IMR-90 (cell line): ENCODE results near the gene NACC1. TPM values are rescaled to one million over a fixed set of nuclear protein-coding genes. Genes with fewer than 3 reads are reported as not detected.

ENCODE experiments used
- ATAC-seq: fragments of 200-7000 bp; cut with Tn5 transposase; 2 replicates; pipeline ENCODE4 v1.9.1; 2020; ENCODE audit warnings: low read depth, mild to moderate bottlenecking, moderate library complexity
- BruUV-seq: library from RNA; stranded (reverse); fragments of 400-500 nt; replicated peaks from 2 replicates; lab custom pipeline; 2021; lab: Mats Ljungman, UMichigan
- CTCF ChIA-PET: fragments of 300-600 bp; formaldehyde crosslinking; extraction: SDS; loops from one replicate; lab custom pipeline; 2021; ENCODE audit warnings: antibody characterized with exemption; lab: Yijun Ruan, JAX
- POLR2A ChIA-PET: fragments of 300-600 bp; sonication (Branson Sonifier 250); formaldehyde crosslinking; loops from one replicate; lab custom pipeline; 2022; ENCODE audit warnings: antibody characterized with exemption; ENCODE audit not compliant: unreplicated experiment; lab: Charles Lee
- DNase-seq: peaks from one replicate; pipeline ENCODE4 v3.0.0; 2013
- H2AFZ ChIP-seq: replicated peaks from 2 replicates; pipeline ENCODE3; 2013; ENCODE audit warnings: low read length, mild to moderate bottlenecking; ENCODE audit not compliant: poor library complexity
- H2AK5ac ChIP-seq: 2 replicates; pipeline ENCODE4 v1.6.1; 2013; ENCODE audit warnings: low read depth, low read length, inconsistent platforms
- H2AK9ac ChIP-seq: replicated peaks from 2 replicates; pipeline ENCODE3; 2013; ENCODE audit warnings: mild to moderate bottlenecking, low read depth, low read length, moderate library complexity; ENCODE audit not compliant: poor library complexity
- H2BK120ac ChIP-seq: 2 replicates; pipeline ENCODE4 v1.6.1; 2013; ENCODE audit warnings: low read depth, low read length, inconsistent platforms
- H2BK15ac ChIP-seq: 3 replicates; pipeline ENCODE4 v1.6.1; 2013; ENCODE audit warnings: low read depth, low read length, inconsistent platforms
- H2BK20ac ChIP-seq: 2 replicates; pipeline ENCODE4 v1.6.1; 2013; ENCODE audit warnings: low read depth, mild to moderate bottlenecking, inconsistent platforms, low read length, moderate library complexity
- H2BK5ac ChIP-seq: 2 replicates; pipeline ENCODE4 v1.6.1; 2013; ENCODE audit warnings: mild to moderate bottlenecking, low read depth, low read length, inconsistent platforms; ENCODE audit not compliant: poor library complexity, severe bottlenecking
- H3K14ac ChIP-seq: replicated peaks from 2 replicates; pipeline ENCODE4 v1.6.1; 2013; ENCODE audit warnings: low read depth, low read length, inconsistent platforms
- H3K18ac ChIP-seq: 2 replicates; pipeline ENCODE4 v1.6.1; 2013; ENCODE audit warnings: low read depth, low read length, control low read depth
- H3K23ac ChIP-seq: 2 replicates; pipeline ENCODE4 v1.6.1; 2013; ENCODE audit warnings: low read depth, low read length, inconsistent platforms
- H3K27ac ChIP-seq: 2 replicates; pipeline ENCODE4 v1.5.1; 2013; ENCODE audit warnings: mild to moderate bottlenecking, control low read depth, low read length; ENCODE audit not compliant: insufficient read depth
- H3K27me3 ChIP-seq: 2 replicates; pipeline ENCODE4 v1.6.1; 2013; ENCODE audit warnings: low read length; ENCODE audit not compliant: control insufficient read depth, insufficient read depth
- H3K36me3 ChIP-seq: 2 replicates; pipeline ENCODE4 v1.6.1; 2013; ENCODE audit warnings: low read length, mixed read lengths; ENCODE audit not compliant: control insufficient read depth, insufficient read depth
- H3K4ac ChIP-seq: 2 replicates; pipeline ENCODE4 v1.6.1; 2013; ENCODE audit warnings: low read depth, low read length, inconsistent platforms
- H3K4me1 ChIP-seq: 2 replicates; pipeline ENCODE4 v1.6.1; 2013; ENCODE audit warnings: low read length, mixed read lengths; ENCODE audit not compliant: control insufficient read depth, insufficient read depth
- H3K4me2 ChIP-seq: 2 replicates; pipeline ENCODE4 v1.6.1; 2013; ENCODE audit warnings: low read depth, mild to moderate bottlenecking, control low read depth, low read length, moderate library complexity
- H3K4me3 ChIP-seq: 2 replicates; pipeline ENCODE4 v1.5.1; 2013; ENCODE audit warnings: low read depth, mild to moderate bottlenecking, control low read depth, low read length, moderate library complexity; ENCODE audit not compliant: insufficient read depth
- H3K56ac ChIP-seq: 2 replicates; pipeline ENCODE4 v1.6.1; 2013; ENCODE audit warnings: low read length, inconsistent platforms; ENCODE audit not compliant: insufficient read depth; ENCODE audit errors: extremely low read depth
- H3K79me1 ChIP-seq, 2 experiments: 2 replicates each; pipeline ENCODE4 v1.6.1; 2013; ENCODE audit warnings: low read length in 2 of 2, inconsistent platforms in 1 of 2, low read depth in 1 of 2
- H3K9ac ChIP-seq: 2 replicates; pipeline ENCODE4 v1.6.1; 2013; ENCODE audit warnings: low read depth, low read length, control low read depth
- H3K9me1 ChIP-seq: 2 replicates; pipeline ENCODE4 v1.6.1; 2013; ENCODE audit warnings: low read length, inconsistent platforms; ENCODE audit not compliant: insufficient read depth
- H3K9me3 ChIP-seq: 2 replicates; pipeline ENCODE4 v1.6.1; 2013; ENCODE audit warnings: low read length; ENCODE audit not compliant: control insufficient read depth, insufficient read depth
- H4K20me1 ChIP-seq: 2 replicates; pipeline ENCODE4 v1.6.1; 2013; ENCODE audit warnings: low read length, inconsistent platforms; ENCODE audit not compliant: insufficient read depth
- H4K5ac ChIP-seq: 2 replicates; pipeline ENCODE4 v1.6.1; 2013; ENCODE audit warnings: mild to moderate bottlenecking, low read depth, low read length, control low read depth
- H4K8ac ChIP-seq, 2 experiments: 2 replicates each; pipeline ENCODE4 v1.6.1; 2013; ENCODE audit warnings: low read depth in 2 of 2, low read length in 2 of 2, control low read depth in 1 of 2, inconsistent platforms in 1 of 2
- H4K91ac ChIP-seq: 2 replicates; pipeline ENCODE4 v1.6.1; 2013; ENCODE audit warnings: low read depth, low read length, inconsistent platforms; ENCODE audit not compliant: insufficient read depth
- CEBPB ChIP-seq: IDR thresholded peaks from 2 replicates; pipeline ENCODE4 v1.6.1; 2012; ENCODE audit warnings: low read depth, low read length, improper control_type of control experiment
- CTCF ChIP-seq: conservative IDR thresholded peaks from 2 replicates; pipeline ENCODE4 v1.5.1; 2012; ENCODE audit warnings: mild to moderate bottlenecking, low read depth, low read length, improper control_type of control experiment
- ELK1 ChIP-seq: fragments of 150-350 bp; IDR thresholded peaks from 2 replicates; pipeline ENCODE4 v1.6.1; 2016; ENCODE audit warnings: low read depth, mild to moderate bottlenecking, low read length, moderate library complexity, borderline replicate concordance
- FOS ChIP-seq: fragments of 150-350 bp; IDR thresholded peaks from 2 replicates; pipeline ENCODE4 v1.6.1; 2016; ENCODE audit warnings: low read depth, low read length
- MAFK ChIP-seq: IDR thresholded peaks from 2 replicates; pipeline ENCODE4 v1.6.1; 2012; ENCODE audit warnings: low read depth, low read length, improper control_type of control experiment
- MAZ ChIP-seq: IDR thresholded peaks from 2 replicates; pipeline ENCODE4 v1.6.1; 2012; ENCODE audit warnings: low read depth, mild to moderate bottlenecking, low read length, improper control_type of control experiment, moderate library complexity, borderline replicate concordance
- MXI1 ChIP-seq: IDR thresholded peaks from 2 replicates; pipeline ENCODE4 v1.6.1; 2012; ENCODE audit warnings: low read depth, mild to moderate bottlenecking, low read length, moderate library complexity, borderline replicate concordance
- NFE2L2 ChIP-seq: fragments of 150-350 bp; IDR thresholded peaks from 2 replicates; pipeline ENCODE4 v1.6.1; 2016; ENCODE audit warnings: low read depth, mild to moderate bottlenecking, low read length
- POLR2A ChIP-seq: IDR thresholded peaks from 2 replicates; pipeline ENCODE4 v1.6.1; 2012; ENCODE audit warnings: mild to moderate bottlenecking, low read depth, low read length
- RAD21 ChIP-seq: IDR thresholded peaks from 2 replicates; pipeline ENCODE4 v1.6.1; 2012; ENCODE audit warnings: low read length, improper control_type of control experiment
- RCOR1 ChIP-seq: IDR thresholded peaks from 2 replicates; pipeline ENCODE4 v1.6.1; 2012; ENCODE audit warnings: mild to moderate bottlenecking, low read length, improper control_type of control experiment; ENCODE audit not compliant: insufficient replicate concordance
- RFX5 ChIP-seq: IDR thresholded peaks from 2 replicates; pipeline ENCODE4 v1.8.0; 2012; ENCODE audit warnings: low read depth, mild to moderate bottlenecking, low read length, moderate library complexity
- SMC3 ChIP-seq: fragments of 150-350 bp; IDR thresholded peaks from 2 replicates; pipeline ENCODE4 v1.6.1; 2016; ENCODE audit warnings: low read depth, mild to moderate bottlenecking, antibody characterized with exemption, low read length, moderate library complexity
- USF2 ChIP-seq: fragments of 150-350 bp; IDR thresholded peaks from 2 replicates; pipeline ENCODE4 v1.6.1; 2017; ENCODE audit warnings: mild to moderate bottlenecking, antibody characterized with exemption, low read length, low read depth
- WGBS, 2 experiments: methylation state at CpG; one replicate each; pipeline versions ENCODE4 v1.1.5 to v1.1.7; 2013; ENCODE audit warnings: missing lambda C conversion rate in 2 of 2; ENCODE audit not compliant: insufficient read length in 1 of 2; ENCODE audit errors: extremely low coverage in 2 of 2; 5-methylcytosine and 5-hydroxymethylcytosine counted together
- dilution Hi-C: fragments of 300-500 bp; cut with HindIII; formaldehyde crosslinking; loops from one replicate; pipeline ENCODE4 v1.14.3; 2018; ENCODE audit warnings: low sequenced_read_pairs; ENCODE audit not compliant: unreplicated experiment
- in situ Hi-C: fragments of 300-500 bp; cut with MboI; formaldehyde crosslinking; loops from 3 replicates; pipeline ENCODE4 v1.14.3; 2019; ENCODE audit warnings: low sequenced_read_pairs, inconsistent platforms, mixed read lengths
- intact Hi-C: fragments of 100-400 bp; cut with micrococcal nuclease; formaldehyde crosslinking; loops from 2 replicates; pipeline ENCODE4 v1.10.0; 2022
- polyA plus RNA-seq, 3 experiments: library from polyadenylated mRNA; depleted of rRNA; stranded (reverse); fragments of >200 nt; gene quantifications; 2 replicates each; pipeline ENCODE4 v1.2.3, GENCODE V29; 2012; ENCODE audit warnings: low replicate concordance in 1 of 3
- total RNA-seq: library from RNA; depleted of rRNA; stranded (reverse); fragments of >200 nt; gene quantifications from 2 replicates; pipeline ENCODE4 v1.2.3, GENCODE V29; 2012

Gene NACC1
- total and polyA plus RNA-seq, 2 of the 4 experiments (the other 2 are of a cell fraction): 42.5 to 181 TPM

- no peak overlapping the region for H3K27ac ChIP-seq
- peaks cover 44% of the 10 kb centered on the region for H3K36me3 ChIP-seq
- no peak overlapping the region for H3K4me2 ChIP-seq
- H3K14ac ChIP-seq: no peak overlapping the region
- in situ Hi-C loops (no loop called here), intact Hi-C loops (no loop called here), dilution Hi-C loops (no loop called here)
- H3K23ac ChIP-seq: no peak overlapping the region
- no peak overlapping the region for H2BK5ac ChIP-seq
- H3K9ac ChIP-seq: no peak overlapping the region
- H4K20me1 ChIP-seq: peaks cover 63% of the 10 kb centered on the region
- no peak overlapping the region for H3K18ac ChIP-seq
- H3K9me3 ChIP-seq: no peaks in the 10 kb centered on the region
- DNase-seq (no peak), ATAC-seq (no peak)
- H2AFZ ChIP-seq: no peak overlapping the region
- no peak overlapping the region for H3K4ac ChIP-seq
- no peak overlapping the region for H2AK9ac ChIP-seq
- peaks cover 23 to 87% of the 10 kb centered on the region in 2 experiments; a peak in 3 of 4 replicates for H3K79me1 ChIP-seq
- no peak overlapping the region for H4K91ac ChIP-seq
- H3K4me3 ChIP-seq: no peak overlapping the region
- BruUV-seq: no TSS peak
- peaks cover 16% of the 10 kb centered on the region for H3K4me1 ChIP-seq
- H4K8ac ChIP-seq: no peak overlapping the region
- no peak overlapping the region for H3K56ac ChIP-seq
- H2BK15ac ChIP-seq: no peak overlapping the region
- CTCF ChIA-PET: no interaction called here
- peaks cover 22% of the 10 kb centered on the region for H3K9me1 ChIP-seq
- no peak overlapping the region for H2AK5ac ChIP-seq
- POLR2A ChIA-PET: no interaction called here
- no peak overlapping the region for H2BK20ac ChIP-seq
- WGBS, 2 experiments: 96% methylated on average over 39 of the region's 60 CpGs; no CpG with 5 or more reads in 1 of the 2 experiments
- no peak overlapping the region for H2BK120ac ChIP-seq
- no peak overlapping the region for H4K5ac ChIP-seq
- no peaks in the 10 kb centered on the region for H3K27me3 ChIP-seq
- TF ChIP-seq MXI1: no peak
- no peak for TF ChIP-seq MAFK
- TF ChIP-seq CTCF: no peak
- TF ChIP-seq FOS: no peak
- no peak for TF ChIP-seq RAD21
- TF ChIP-seq RCOR1: no peak
- TF ChIP-seq CEBPB: no peak
- no peak for TF ChIP-seq SMC3
- TF ChIP-seq POLR2A: no peak
- no peak for TF ChIP-seq NFE2L2
- TF ChIP-seq RFX5: no peak
- no peak for TF ChIP-seq ELK1
- no peak for TF ChIP-seq USF2
- TF ChIP-seq MAZ: no peak
Observed at GRCh38 chr19:13135068-13136062, 17.3 kb downstream of the NACC1 start.
